Liver (tissue), 9 donors: ENCODE measurements around the gene HDAC9. TPM values are rescaled to one million over a fixed set of nuclear protein-coding genes. Genes with fewer than 3 reads are reported as not detected.

Experiments
- DNase-seq: peaks from one replicate; pipeline ENCODE4 v3.0.0-alpha.2; 2017; ENCODE audit warnings: low spot score
- H3K27ac ChIP-seq, 2 donors: one replicate each; pipeline ENCODE4 v1.7.0; 2013; ENCODE audit warnings: inconsistent platforms in 2 of 2, low read length in 2 of 2, control low read depth in 1 of 2, low read depth in 1 of 2, mild to moderate bottlenecking in 1 of 2
- H3K27me3 ChIP-seq, 4 donors: one replicate each; pipeline versions ENCODE4 v1.6.1 to v1.7.0; 2013; ENCODE audit warnings: low read length in 3 of 4, inconsistent platforms in 1 of 4, mild to moderate bottlenecking in 1 of 4, moderate library complexity in 1 of 4; ENCODE audit not compliant: control insufficient read depth in 4 of 4, insufficient read depth in 4 of 4
- H3K36me3 ChIP-seq, 4 donors: one replicate each; pipeline versions ENCODE4 v1.6.1 to v1.7.0; 2013; ENCODE audit warnings: low read length in 3 of 4, mild to moderate bottlenecking in 3 of 4, low read depth in 1 of 4, moderate library complexity in 1 of 4; ENCODE audit not compliant: control insufficient read depth in 4 of 4, insufficient read depth in 3 of 4
- H3K4me1 ChIP-seq, 4 donors: one replicate each; pipeline versions ENCODE4 v1.6.1 to v1.7.0; 2013; ENCODE audit warnings: low read length in 3 of 4, mild to moderate bottlenecking in 3 of 4, moderate library complexity in 1 of 4; ENCODE audit not compliant: control insufficient read depth in 4 of 4, insufficient read depth in 4 of 4
- H3K4me3 ChIP-seq, 3 donors: one replicate each; pipeline versions ENCODE4 v1.6.1 to v1.7.0; 2013; ENCODE audit warnings: low read length in 3 of 3, control low read depth in 1 of 3, low read depth in 1 of 3, mild to moderate bottlenecking in 1 of 3
- H3K9ac ChIP-seq, 2 donors: one replicate each; pipeline ENCODE4 v1.7.0; 2013; ENCODE audit warnings: low read length in 2 of 2, mild to moderate bottlenecking in 2 of 2, moderate library complexity in 2 of 2, control low read depth in 1 of 2, low read depth in 1 of 2
- H3K9me3 ChIP-seq, 4 donors: one replicate each; pipeline versions ENCODE4 v1.6.1 to v1.7.0; 2013; ENCODE audit warnings: low read length in 3 of 4; ENCODE audit not compliant: control insufficient read depth in 4 of 4
- ATF3 ChIP-seq: IDR thresholded peaks from 2 replicates; pipeline ENCODE4 v1.6.1; 2016; ENCODE audit warnings: antibody characterized with exemption
- EGR1 ChIP-seq, 2 donors: IDR thresholded peaks; 2 replicates each; pipeline ENCODE4 v1.6.1; 2016 to 2018; ENCODE audit warnings: antibody characterized with exemption in 2 of 2, low read depth in 2 of 2
- FOXA1 ChIP-seq: IDR thresholded peaks from 2 replicates; pipeline ENCODE4 v1.6.1; 2016; ENCODE audit warnings: antibody characterized with exemption
- GABPA ChIP-seq, 2 donors: IDR thresholded peaks in 1 of 2; conservative IDR thresholded peaks in 1 of 2; 2 replicates each; pipeline ENCODE4 v1.6.1; 2016; ENCODE audit warnings: antibody characterized with exemption in 2 of 2, mild to moderate bottlenecking in 1 of 2, moderate library complexity in 1 of 2
- HNF4A ChIP-seq, 2 donors: conservative IDR thresholded peaks; 2 replicates each; pipeline ENCODE4 v1.6.1; 2016; ENCODE audit warnings: antibody characterized with exemption in 2 of 2, mild to moderate bottlenecking in 2 of 2
- JUND ChIP-seq, 2 donors: IDR thresholded peaks; 2 replicates each; pipeline ENCODE4 v1.6.1; 2016; ENCODE audit warnings: antibody characterized with exemption in 2 of 2
- NR2F2 ChIP-seq: IDR thresholded peaks from 2 replicates; pipeline ENCODE4 v1.6.1; 2016; ENCODE audit warnings: antibody characterized with exemption
- RAD21 ChIP-seq, 2 donors: IDR thresholded peaks; 2 replicates each; pipeline ENCODE4 v1.6.1; 2016; ENCODE audit warnings: antibody characterized with exemption in 2 of 2, mild to moderate bottlenecking in 2 of 2
- RXRA ChIP-seq, 2 donors: IDR thresholded peaks; 2 replicates each; pipeline ENCODE4 v1.6.1; 2017 to 2018; ENCODE audit warnings: antibody characterized with exemption in 2 of 2, mild to moderate bottlenecking in 1 of 2
- SP1 ChIP-seq: IDR thresholded peaks from 2 replicates; pipeline ENCODE4 v1.6.1; 2018; ENCODE audit warnings: antibody characterized with exemption, mild to moderate bottlenecking
- YY1 ChIP-seq: IDR thresholded peaks from 2 replicates; pipeline ENCODE4 v1.6.1; 2016; ENCODE audit warnings: antibody characterized with exemption, mild to moderate bottlenecking
- WGBS: extraction: QIAGEN DNeasy Blood & Tissue Kit; methylation state at CpG from one replicate; pipeline ENCODE4 v1.1.7; 2013; 5-methylcytosine and 5-hydroxymethylcytosine counted together
- polyA plus RNA-seq, 2 donors: library from polyadenylated mRNA; stranded (reverse) in 1 of 2; unstranded in 1 of 2; fragments of 200-250 nt in 1 of 2; fragments of >200 nt in 1 of 2; fragmentation: Nextera tagmentation in 1 of 2; extraction: Ambion mirVana in 1 of 2; gene quantifications; one replicate each; pipeline versions ENCODE4 v1.2.1 to v1.2.3, GENCODE V29; 2013 to 2015
- total RNA-seq, 2 donors: library from RNA; depleted of rRNA; stranded (reverse); fragments of >200 nt; gene quantifications; one replicate each; pipeline ENCODE4 v1.2.3, GENCODE V29; 2014
- TF ChIP-seq, protein P1 (sequence below): fragments of 150-350 bp; IDR thresholded peaks from 2 replicates; pipeline ENCODE4 v1.5.1; 2017; ENCODE audit warnings: improper control_type of control experiment, low read depth, low read length; ENCODE audit not compliant: missing input control
- donor health status: healthy.
- donor health status: healthy.
- donor health status: healthy.
- donor health status: healthy.
- donor health status: healthy.

Gene HDAC9
- total and polyA plus RNA-seq, 4 donors: 1.0 to 10.1 (median 2.3) TPM

DNA sequence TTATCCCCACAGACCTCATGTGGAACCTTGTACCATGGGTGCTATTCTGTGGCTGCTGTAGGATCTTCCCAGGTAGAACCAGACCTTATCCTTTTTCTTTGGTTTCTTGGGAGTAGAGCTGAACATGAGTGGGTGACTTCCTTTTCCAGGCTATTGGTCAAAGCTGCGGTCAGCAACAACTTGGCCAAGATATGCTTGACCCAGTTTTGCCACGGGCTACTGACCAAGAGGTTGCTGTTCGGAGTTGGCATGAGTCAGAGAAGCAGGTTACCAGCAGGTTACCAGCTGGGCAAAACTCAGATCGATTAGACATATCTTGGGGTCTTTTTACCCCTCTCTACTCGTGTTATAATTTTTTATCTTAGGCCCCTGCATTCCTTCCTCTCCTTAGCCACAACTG is 36.7 kb upstream of the HDAC9 start:
- WGBS: 63% methylated on average over 5 of the region's 5 CpGs
- no peak for DNase-seq

DNA sequence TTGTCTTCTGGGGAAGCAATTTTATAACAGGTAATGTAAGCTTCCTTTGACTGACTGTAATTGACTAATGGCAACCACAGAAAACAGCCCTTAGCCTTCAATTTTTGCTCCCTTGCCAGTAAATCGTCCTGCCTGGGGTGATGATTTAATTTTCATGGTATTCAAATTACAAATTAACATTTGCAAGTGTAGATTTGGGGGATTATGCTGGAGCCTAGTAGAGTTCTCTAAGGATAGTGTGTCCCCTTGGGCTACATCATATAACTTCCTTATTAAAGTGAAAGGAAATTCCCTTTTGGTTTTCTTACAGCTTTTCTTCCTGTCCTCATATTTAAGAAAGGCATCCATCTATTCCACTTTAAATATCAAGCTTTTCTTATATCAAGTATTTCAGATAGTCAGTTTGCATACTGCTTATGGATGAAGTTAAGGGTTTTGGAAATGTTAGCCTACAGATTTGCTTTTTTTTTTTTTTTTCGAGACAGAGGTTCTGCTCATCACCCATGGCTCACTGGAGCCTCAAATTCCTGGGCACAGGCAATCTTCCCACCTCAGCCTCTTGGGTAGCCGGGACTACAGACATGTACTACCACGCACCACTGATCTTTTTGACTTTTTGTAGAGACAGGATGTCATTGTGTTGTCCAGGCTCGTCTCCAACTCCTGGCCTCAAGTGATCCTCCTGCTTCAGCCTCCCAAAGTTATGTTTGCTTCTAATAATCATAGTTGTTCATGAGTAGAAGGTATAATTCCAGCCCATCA is 35.9 kb upstream of the HDAC9 start:
- Histone ChIP-seq H3K4me3 (no peak overlapping the region), H3K27me3 (no peaks in the 10 kb centered on the region), H3K9ac (no peak overlapping the region), H3K27ac (no peak overlapping the region), H3K9me3 (no peaks in the 10 kb centered on the region), H3K4me1 (no peaks in the 10 kb centered on the region), H3K36me3 (no peaks in the 10 kb centered on the region)
- no peak for DNase-seq
- 70% methylated on average over 5 of the region's 5 CpGs for WGBS
- TF ChIP-seq GABPA (IDR thresholded peaks at IDR 0.05 in 1 of 2, conservative IDR thresholded peaks at IDR 0.05 in 1 of 2) (no peak), FOXA1 (no peak), JUND (IDR thresholded peaks at IDR 0.05) (no peak), SP1 (no peak), YY1 (no peak), EGR1 (IDR thresholded peaks at IDR 0.05; ENCODE audit: low read depth in 2 of 2) (no peak)
- TF ChIP-seq, protein P1, sequence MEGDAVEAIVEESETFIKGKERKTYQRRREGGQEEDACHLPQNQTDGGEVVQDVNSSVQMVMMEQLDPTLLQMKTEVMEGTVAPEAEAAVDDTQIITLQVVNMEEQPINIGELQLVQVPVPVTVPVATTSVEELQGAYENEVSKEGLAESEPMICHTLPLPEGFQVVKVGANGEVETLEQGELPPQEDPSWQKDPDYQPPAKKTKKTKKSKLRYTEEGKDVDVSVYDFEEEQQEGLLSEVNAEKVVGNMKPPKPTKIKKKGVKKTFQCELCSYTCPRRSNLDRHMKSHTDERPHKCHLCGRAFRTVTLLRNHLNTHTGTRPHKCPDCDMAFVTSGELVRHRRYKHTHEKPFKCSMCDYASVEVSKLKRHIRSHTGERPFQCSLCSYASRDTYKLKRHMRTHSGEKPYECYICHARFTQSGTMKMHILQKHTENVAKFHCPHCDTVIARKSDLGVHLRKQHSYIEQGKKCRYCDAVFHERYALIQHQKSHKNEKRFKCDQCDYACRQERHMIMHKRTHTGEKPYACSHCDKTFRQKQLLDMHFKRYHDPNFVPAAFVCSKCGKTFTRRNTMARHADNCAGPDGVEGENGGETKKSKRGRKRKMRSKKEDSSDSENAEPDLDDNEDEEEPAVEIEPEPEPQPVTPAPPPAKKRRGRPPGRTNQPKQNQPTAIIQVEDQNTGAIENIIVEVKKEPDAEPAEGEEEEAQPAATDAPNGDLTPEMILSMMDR: no peak

More for the DNA sequence above, 36.7 kb upstream of the HDAC9 start:
- H3K4me3 ChIP-seq: no peak overlapping the region
- H3K36me3 ChIP-seq: no peaks in the 10 kb centered on the region
- no peaks in the 10 kb centered on the region for H3K9me3 ChIP-seq
- no peak overlapping the region for H3K27ac ChIP-seq
- TF ChIP-seq HNF4A (conservative IDR thresholded peaks at IDR 0.05): no peak
- no peak for TF ChIP-seq RAD21 (IDR thresholded peaks at IDR 0.05)
- no peak for TF ChIP-seq FOXA1
- no peak for TF ChIP-seq EGR1 (IDR thresholded peaks at IDR 0.05; ENCODE audit: low read depth in 2 of 2)
- no peak for TF ChIP-seq NR2F2
- TF ChIP-seq YY1: no peak
- no peak for TF ChIP-seq SP1
- TF ChIP-seq RXRA (IDR thresholded peaks at IDR 0.05): no peak
- TF ChIP-seq, protein P1: no peak
- no peak for TF ChIP-seq JUND (IDR thresholded peaks at IDR 0.05)
- TF ChIP-seq ATF3: no peak
- H3K27me3 ChIP-seq: no peaks in the 10 kb centered on the region
- no peak overlapping the region for H3K9ac ChIP-seq
- no peaks in the 10 kb centered on the region for H3K4me1 ChIP-seq
